NCI-H187 treated with DMSO at 0.1 percent for 48 hours (cell line): Measurements from ENCODE around the gene LRRC74B.

Source experiments
- DNase-seq: peaks from one replicate; lab custom pipeline; 2025; lab: John Stamatoyannopoulos, UW

LRRC74B gene

DNA sequence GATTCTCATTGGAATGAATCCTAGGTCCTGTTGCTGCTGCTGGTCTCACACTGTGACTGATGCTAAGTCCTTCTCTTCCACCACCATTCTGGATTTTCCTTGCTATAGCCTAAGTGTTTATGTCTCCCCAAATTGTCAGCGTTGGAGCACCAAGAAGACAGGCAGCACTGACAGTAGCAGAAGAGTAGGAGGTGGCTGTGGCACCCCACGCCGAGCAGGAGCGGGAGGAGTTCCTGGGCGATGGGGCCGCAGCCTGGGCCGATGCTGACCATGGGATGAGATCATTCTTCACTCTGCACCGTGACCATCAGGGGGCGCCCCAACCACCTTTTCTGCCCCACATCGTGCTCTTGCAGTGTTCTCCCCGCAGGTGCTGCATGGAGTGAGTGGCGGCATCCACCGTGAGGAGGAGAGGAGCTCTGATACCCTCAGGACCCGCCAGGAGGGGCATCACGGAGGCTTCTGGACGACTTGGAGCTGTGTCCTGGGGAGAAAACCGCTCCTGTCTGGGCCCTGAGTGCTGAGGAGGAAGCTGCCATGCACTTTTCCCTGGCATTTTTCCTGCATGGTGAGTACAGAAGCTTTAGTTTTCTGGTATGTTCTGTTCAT, 57.0 kb downstream of the LRRC74B start:
- no peak for DNase-seq

DNA sequence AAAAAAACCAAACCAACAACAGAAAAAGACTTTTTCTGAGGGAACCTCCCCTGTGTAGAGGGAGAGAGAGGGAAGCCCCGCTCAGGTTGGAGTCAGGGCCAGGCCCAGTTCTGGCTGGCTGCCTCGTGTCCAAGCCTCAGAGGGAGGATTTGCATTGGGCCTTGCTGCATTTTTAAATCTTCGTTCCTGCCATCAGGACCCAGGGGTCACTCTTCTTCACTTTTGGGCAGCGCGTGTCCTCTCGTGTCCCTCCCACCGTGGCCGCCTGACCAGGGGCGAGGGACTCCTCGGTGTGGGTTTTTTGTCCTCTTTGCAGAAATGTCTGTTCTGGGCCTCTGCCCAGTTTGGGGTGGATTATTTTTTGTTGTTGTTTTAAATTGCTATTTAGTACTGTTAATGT, 57.9 kb downstream of the LRRC74B start:
- no peak for DNase-seq

GRCh38 chr22:21104126-21104691, 58.5 kb downstream of the LRRC74B start:
- no peak for DNase-seq

DNA sequence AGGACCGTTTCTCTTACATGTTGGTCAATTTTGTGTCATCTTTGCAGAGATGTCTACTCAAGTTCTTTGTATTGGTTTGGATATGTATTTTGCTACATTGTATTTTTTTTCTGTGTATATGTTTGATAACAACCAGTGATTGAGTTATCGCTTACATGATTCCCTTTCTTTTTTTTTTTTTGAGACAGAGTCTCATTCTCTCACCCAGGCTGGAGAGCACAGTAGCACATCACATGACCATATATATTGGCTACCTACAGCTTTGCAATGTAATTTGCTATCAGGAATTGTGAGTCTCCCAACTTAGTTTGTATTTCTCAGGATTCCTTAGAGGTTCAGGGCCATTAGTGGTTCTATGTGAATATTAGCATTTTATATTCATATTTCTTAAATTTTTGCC, 59.5 kb downstream of the LRRC74B start:
- DNase-seq: no peak

- DNase-seq: no peak
These were observed 60.3 kb downstream of the LRRC74B start for GRCh38 chr22:21106000-21106399.

- no peak for DNase-seq
These were observed 62.8 kb downstream of the LRRC74B start for GRCh38 chr22:21108379-21109115.
